MM.1S (cell line): ENCODE data around the gene RSU1.

Experiments used
- DNase-seq: peaks from one replicate; pipeline ENCODE4 v3.0.0-alpha.2; 2015
- H2AFZ ChIP-seq: fragments of 300-600 bp; sonication (generic); 2 replicates; pipeline ENCODE4 v1.6.0; 2016; ENCODE audit warnings: antibody characterized with exemption, low read length
- H3F3A ChIP-seq: fragments of 300-600 bp; sonication (generic); 2 replicates; pipeline ENCODE4 v1.6.1; 2016; ENCODE audit warnings: mild to moderate bottlenecking, antibody characterized with exemption, low read length, moderate library complexity, mixed read lengths; ENCODE audit not compliant: insufficient read depth
- H3K27ac ChIP-seq: fragments of 300-600 bp; sonication (generic); 2 replicates; pipeline ENCODE4 v1.5.1; 2016; ENCODE audit warnings: mild to moderate bottlenecking, low read length
- H3K27me3 ChIP-seq: fragments of 300-600 bp; sonication (generic); replicated peaks from 2 replicates; pipeline ENCODE4 v1.6.0; 2016; ENCODE audit warnings: low read length; ENCODE audit not compliant: insufficient read depth
- H3K36me3 ChIP-seq: fragments of 300-600 bp; sonication (generic); replicated peaks from 2 replicates; pipeline ENCODE4 v1.6.1; 2016; ENCODE audit warnings: mild to moderate bottlenecking, low read length, mixed read lengths; ENCODE audit not compliant: insufficient read depth
- H3K4me1 ChIP-seq: fragments of 300-600 bp; sonication (generic); 2 replicates; pipeline ENCODE4 v1.6.1; 2016; ENCODE audit warnings: low read length, mixed read lengths
- H3K4me2 ChIP-seq: fragments of 300-600 bp; sonication (generic); 2 replicates; pipeline ENCODE4 v1.6.0; 2016; ENCODE audit warnings: low read depth, low read length
- H3K4me3 ChIP-seq: fragments of 300-600 bp; sonication (generic); 2 replicates; pipeline ENCODE4 v1.5.1; 2016; ENCODE audit warnings: low read length, mixed read lengths
- H3K79me2 ChIP-seq: fragments of 300-600 bp; sonication (generic); 2 replicates; pipeline ENCODE4 v1.6.1; 2016; ENCODE audit warnings: mixed run types, low read length, mixed read lengths
- H3K9ac ChIP-seq: fragments of 300-600 bp; sonication (generic); 2 replicates; pipeline ENCODE4 v1.6.1; 2016; ENCODE audit warnings: low read length, mixed read lengths
- H3K9me2 ChIP-seq: fragments of 300-600 bp; sonication (generic); replicated peaks from 2 replicates; pipeline ENCODE4 v1.6.1; 2016; ENCODE audit warnings: mild to moderate bottlenecking, low read length, mixed read lengths; ENCODE audit not compliant: insufficient read depth
- H3K9me3 ChIP-seq: fragments of 300-600 bp; sonication (generic); replicated peaks from 2 replicates; pipeline ENCODE4 v1.6.1; 2016; ENCODE audit warnings: mild to moderate bottlenecking, low read length, mixed read lengths; ENCODE audit not compliant: insufficient read depth
- H4K20me1 ChIP-seq: fragments of 300-600 bp; sonication (generic); 2 replicates; pipeline ENCODE4 v1.6.1; 2016; ENCODE audit warnings: mild to moderate bottlenecking, low read length, moderate library complexity, mixed read lengths; ENCODE audit not compliant: insufficient read depth
- EZH2 ChIP-seq: fragments of 300-600 bp; sonication (generic); optimal IDR thresholded peaks from 2 replicates; pipeline ENCODE3; 2017; ENCODE audit warnings: low read depth, mild to moderate bottlenecking, antibody characterized with exemption, low read length, mixed read lengths
- EZH2phosphoT487 ChIP-seq: fragments of 300-600 bp; sonication (generic); IDR thresholded peaks from 2 replicates; pipeline ENCODE4 v1.6.1; 2018; ENCODE audit warnings: antibody characterized with exemption, low read length
- TF ChIP-seq, protein P1 (sequence below): fragments of 300-600 bp; sonication (generic); IDR thresholded peaks from 2 replicates; pipeline ENCODE4 v1.5.1; 2016; ENCODE audit warnings: antibody characterized with exemption, low read length, mixed read lengths

The RSU1 gene

DNA sequence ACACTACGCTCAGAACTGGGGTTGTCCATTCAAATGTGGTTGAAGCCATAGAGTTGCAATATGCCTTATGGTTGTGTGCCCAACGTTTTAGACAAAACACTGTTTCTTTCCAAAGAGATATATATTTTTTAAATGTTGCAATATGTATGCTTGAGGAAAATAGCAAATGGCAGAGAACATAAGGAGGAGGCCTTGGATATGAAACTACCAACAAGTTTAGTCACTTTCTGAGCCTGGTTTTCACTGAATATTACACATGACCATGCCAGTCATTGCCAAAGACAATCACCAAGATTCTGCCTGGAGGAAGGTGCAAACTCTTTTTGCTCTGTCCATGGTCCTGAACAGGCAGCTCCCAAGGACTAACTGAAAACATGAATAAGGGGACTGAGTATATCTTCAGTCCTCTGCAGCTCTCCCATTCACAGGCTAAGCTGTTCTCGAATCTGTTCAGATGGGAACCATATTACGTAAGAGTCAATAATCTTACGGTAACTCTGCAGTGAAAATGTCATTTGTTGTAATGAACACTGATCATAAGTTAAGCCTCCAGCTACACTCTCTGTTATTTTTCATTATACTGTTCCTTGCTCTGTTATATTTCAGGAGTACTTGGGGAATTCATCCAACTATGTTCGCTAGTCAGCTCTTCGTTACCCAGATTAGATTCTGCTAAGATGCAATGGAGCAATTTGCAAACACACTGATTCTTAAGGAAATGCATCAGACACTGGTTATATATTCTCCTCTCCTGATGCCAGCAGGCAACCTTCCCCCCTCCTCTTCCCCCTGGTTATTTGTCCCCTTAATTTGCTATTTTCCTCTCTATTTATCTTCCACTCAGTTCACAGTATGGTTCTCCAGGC is 204.9 kb downstream of the RSU1 start:
- Histone ChIP-seq H3K4me2 (no peak overlapping the region), H3K9me3 (no peaks in the 10 kb centered on the region), H3K9me2 (no peaks in the 10 kb centered on the region), H3K36me3 (no peaks in the 10 kb centered on the region), H3K4me3 (no peak overlapping the region), H3K79me2 (no peaks in the 10 kb centered on the region), H3K4me1 (no peaks in the 10 kb centered on the region), H3F3A (no peaks in the 10 kb centered on the region), H3K27me3 (no peaks in the 10 kb centered on the region), H2AFZ (no peak overlapping the region), H4K20me1 (no peaks in the 10 kb centered on the region), H3K9ac (no peak overlapping the region), H3K27ac (no peak overlapping the region)
- peak; percentile 63 for DNase-seq
- TF ChIP-seq EZH2phosphoT487 = no peak
- TF ChIP-seq, protein P1, sequence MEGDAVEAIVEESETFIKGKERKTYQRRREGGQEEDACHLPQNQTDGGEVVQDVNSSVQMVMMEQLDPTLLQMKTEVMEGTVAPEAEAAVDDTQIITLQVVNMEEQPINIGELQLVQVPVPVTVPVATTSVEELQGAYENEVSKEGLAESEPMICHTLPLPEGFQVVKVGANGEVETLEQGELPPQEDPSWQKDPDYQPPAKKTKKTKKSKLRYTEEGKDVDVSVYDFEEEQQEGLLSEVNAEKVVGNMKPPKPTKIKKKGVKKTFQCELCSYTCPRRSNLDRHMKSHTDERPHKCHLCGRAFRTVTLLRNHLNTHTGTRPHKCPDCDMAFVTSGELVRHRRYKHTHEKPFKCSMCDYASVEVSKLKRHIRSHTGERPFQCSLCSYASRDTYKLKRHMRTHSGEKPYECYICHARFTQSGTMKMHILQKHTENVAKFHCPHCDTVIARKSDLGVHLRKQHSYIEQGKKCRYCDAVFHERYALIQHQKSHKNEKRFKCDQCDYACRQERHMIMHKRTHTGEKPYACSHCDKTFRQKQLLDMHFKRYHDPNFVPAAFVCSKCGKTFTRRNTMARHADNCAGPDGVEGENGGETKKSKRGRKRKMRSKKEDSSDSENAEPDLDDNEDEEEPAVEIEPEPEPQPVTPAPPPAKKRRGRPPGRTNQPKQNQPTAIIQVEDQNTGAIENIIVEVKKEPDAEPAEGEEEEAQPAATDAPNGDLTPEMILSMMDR = no peak
- no peak for TF ChIP-seq EZH2

DNA sequence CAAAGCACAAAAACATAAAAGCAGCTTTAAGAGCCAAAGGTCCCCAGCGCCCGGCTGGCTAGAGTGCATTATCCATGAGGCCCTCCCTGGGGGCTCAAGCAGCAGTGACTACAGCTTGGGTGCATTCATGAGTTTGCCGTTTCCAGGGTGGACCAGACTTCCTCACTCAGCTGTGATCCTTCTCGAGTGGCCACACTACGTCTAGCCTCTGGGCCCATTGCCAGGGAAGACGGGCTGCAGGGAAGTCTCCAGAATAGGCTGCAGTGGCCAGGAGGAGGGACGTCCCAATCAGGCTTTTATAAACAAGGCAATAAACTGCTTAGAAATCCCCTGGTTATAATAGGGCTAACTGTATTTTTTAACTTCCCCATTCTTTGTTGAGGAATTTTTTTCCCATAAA is 206.2 kb downstream of the RSU1 start:
- no peak overlapping the region for H3K9ac ChIP-seq
- no peaks in the 10 kb centered on the region for H3F3A ChIP-seq
- H3K4me1 ChIP-seq = no peaks in the 10 kb centered on the region
- H4K20me1 ChIP-seq = no peaks in the 10 kb centered on the region
- H3K9me3 ChIP-seq = no peaks in the 10 kb centered on the region
- no peaks in the 10 kb centered on the region for H3K9me2 ChIP-seq
- no peak overlapping the region for H3K4me3 ChIP-seq
- no peak overlapping the region for H3K4me2 ChIP-seq
- H3K36me3 ChIP-seq = no peaks in the 10 kb centered on the region
- H3K27ac ChIP-seq = no peak overlapping the region
- H3K27me3 ChIP-seq = no peaks in the 10 kb centered on the region
- no peak for DNase-seq
- H2AFZ ChIP-seq = no peak overlapping the region
- TF ChIP-seq, protein P1 = no peak
- TF ChIP-seq EZH2 = no peak
- no peak for TF ChIP-seq EZH2phosphoT487
- H3K79me2 ChIP-seq = no peaks in the 10 kb centered on the region

DNA sequence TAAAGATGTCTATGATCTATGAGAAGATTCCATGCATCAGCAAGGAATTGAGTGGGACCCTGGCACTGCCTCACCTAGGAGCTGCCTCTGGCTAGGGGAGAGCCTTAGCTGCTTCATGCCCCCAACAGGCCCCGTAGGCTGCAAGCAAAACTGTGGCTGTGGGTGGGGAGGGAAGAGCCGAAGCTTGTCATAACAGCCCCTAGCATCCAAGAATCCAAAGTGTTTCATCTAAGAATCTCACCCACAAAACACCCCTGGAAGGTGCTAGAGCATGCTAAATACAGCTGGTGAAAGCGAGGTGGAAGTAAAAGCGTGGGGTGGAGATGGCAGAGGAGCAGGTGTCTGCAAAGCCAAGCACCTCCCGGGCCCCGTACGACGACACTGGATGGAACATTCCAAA is 208.0 kb downstream of the RSU1 start:
- no peaks in the 10 kb centered on the region for H4K20me1 ChIP-seq
- no peak overlapping the region for H3K9ac ChIP-seq
- H3K27me3 ChIP-seq = no peaks in the 10 kb centered on the region
- no peak overlapping the region for H3K4me2 ChIP-seq
- H3K27ac ChIP-seq = no peak overlapping the region
- H3K79me2 ChIP-seq = no peaks in the 10 kb centered on the region
- TF ChIP-seq, protein P1 = no peak
- TF ChIP-seq EZH2phosphoT487 (no peak), EZH2 (no peak)
- H3K4me1 ChIP-seq = no peaks in the 10 kb centered on the region
- DNase-seq = no peak
- no peaks in the 10 kb centered on the region for H3K9me3 ChIP-seq
- H3K36me3 ChIP-seq = no peaks in the 10 kb centered on the region
- no peak overlapping the region for H2AFZ ChIP-seq
- H3F3A ChIP-seq = no peaks in the 10 kb centered on the region
- no peaks in the 10 kb centered on the region for H3K9me2 ChIP-seq
- H3K4me3 ChIP-seq = no peak overlapping the region
